HEK293T (cell line): ENCODE results near the gene MAPT.

Source experiments
- ARNT ChIP-seq: fragments of 450-650 bp; IDR thresholded peaks from 2 replicates; pipeline ENCODE4 v1.6.1; 2017; ENCODE audit warnings: mild to moderate bottlenecking
- BHLHE40 ChIP-seq: fragments of 450-650 bp; IDR thresholded peaks from 2 replicates; pipeline ENCODE4 v1.6.1; 2016; ENCODE audit warnings: mild to moderate bottlenecking, moderate library complexity, borderline replicate concordance
- ELF4 ChIP-seq: fragments of 450-650 bp; IDR thresholded peaks from 2 replicates; pipeline ENCODE4 v1.6.1; 2017; ENCODE audit warnings: antibody characterized with exemption
- FOXA1 ChIP-seq: fragments of 450-650 bp; IDR thresholded peaks from 2 replicates; pipeline ENCODE4 v1.6.1; 2016; ENCODE audit warnings: mild to moderate bottlenecking
- FOXM1 ChIP-seq: fragments of 450-650 bp; IDR thresholded peaks from 2 replicates; pipeline ENCODE4 v1.6.1; 2017; ENCODE audit warnings: mild to moderate bottlenecking, borderline replicate concordance
- LEF1 ChIP-seq: fragments of 450-650 bp; IDR thresholded peaks from 2 replicates; pipeline ENCODE4 v1.6.1; 2017; ENCODE audit warnings: mild to moderate bottlenecking, borderline replicate concordance
- NFRKB ChIP-seq: fragments of 450-650 bp; IDR thresholded peaks from 2 replicates; pipeline ENCODE4 v1.6.1; 2016; ENCODE audit warnings: mild to moderate bottlenecking, moderate library complexity
- SUZ12 ChIP-seq: fragments of 450-650 bp; IDR thresholded peaks from 2 replicates; pipeline ENCODE4 v1.6.1; 2016; ENCODE audit warnings: mild to moderate bottlenecking

GRCh38 chr17:45997624-45998023, 103.3 kb downstream of the MAPT start:
- no peak for TF ChIP-seq ELF4
- no peak for TF ChIP-seq BHLHE40
- no peak for TF ChIP-seq NFRKB
- TF ChIP-seq LEF1 = no peak
- no peak for TF ChIP-seq FOXM1
- TF ChIP-seq FOXA1 = no peak
- no peak for TF ChIP-seq SUZ12
- TF ChIP-seq ARNT = no peak
